Stimulated activated naive CD4-positive, alpha-beta T cell (primary cell): Measurements from ENCODE around the gene BHLHE23.
A peak's percentile ranks its signal among the peaks of the same experiment; 100 is the strongest.

Source experiments
- DNase-seq, 6 experiments: peaks; one replicate each; lab custom pipeline; 2025; lab: John Stamatoyannopoulos, UW

The BHLHE23 gene

GRCh38 chr20:62991196-62991807, 15.5 kb downstream of the BHLHE23 start:
- no peak for DNase-seq

GRCh38 chr20:62990306-62990825, 16.4 kb downstream of the BHLHE23 start:
- DNase-seq, result no peak

- peak in 1 of 6 experiments; percentile 32 for DNase-seq
Measured at GRCh38 chr20:62989201-62989601, 17.6 kb downstream of the BHLHE23 start.

- no peak for DNase-seq
Measured at GRCh38 chr20:62987114-62987513, 19.6 kb downstream of the BHLHE23 start.

- DNase-seq, result no peak
Measured at GRCh38 chr20:62986257-62986800, 20.4 kb downstream of the BHLHE23 start.

- DNase-seq, result no peak
Measured at GRCh38 chr20:62985444-62985778, 21.4 kb downstream of the BHLHE23 start.

- DNase-seq, result no peak
Measured at GRCh38 chr20:62984666-62985443, 21.9 kb downstream of the BHLHE23 start.

- no peak for DNase-seq
Measured at GRCh38 chr20:62983210-62983609, 23.6 kb downstream of the BHLHE23 start.

- no peak for DNase-seq
Measured at GRCh38 chr20:62982124-62983075, 24.4 kb downstream of the BHLHE23 start.

GRCh38 chr20:62980970-62981369, 25.8 kb downstream of the BHLHE23 start:
- DNase-seq, result peak; percentile 25 to 57 (median 50)

- no peak for DNase-seq
Measured at GRCh38 chr20:62980380-62980960, 26.3 kb downstream of the BHLHE23 start.

- DNase-seq, result no peak
Measured at GRCh38 chr20:62979876-62980373, 26.8 kb downstream of the BHLHE23 start.

GRCh38 chr20:62979310-62979709, 27.5 kb downstream of the BHLHE23 start:
- DNase-seq, result no peak

GRCh38 chr20:62978561-62978943, 28.2 kb downstream of the BHLHE23 start:
- no peak for DNase-seq

GRCh38 chr20:62977613-62978560, 28.9 kb downstream of the BHLHE23 start:
- peak; percentile 70 to 84 (median 76) for DNase-seq

- no peak for DNase-seq
Measured at GRCh38 chr20:62976886-62977285, 29.9 kb downstream of the BHLHE23 start.

GRCh38 chr20:62975812-62976508, 30.8 kb downstream of the BHLHE23 start:
- no peak for DNase-seq

- no peak for DNase-seq
Measured at GRCh38 chr20:62975251-62975760, 31.5 kb downstream of the BHLHE23 start.
